A549 (cell line): ENCODE measurements around the gene ANKRD30A.

Experiments used
- CBX8 ChIP-seq: fragments of 200-600 bp; sonication (generic); IDR thresholded peaks from 2 replicates; pipeline ENCODE4 v1.6.1; 2016
- HOXB13 ChIP-seq: fragments of 250-450 bp; sonication (Bioruptor Pico); IDR thresholded peaks from 2 replicates; pipeline ENCODE4 v1.5.0; 2020; ENCODE audit warnings: low read depth, mild to moderate bottlenecking, moderate library complexity
- RFX5 ChIP-seq: fragments of 450-650 bp; IDR thresholded peaks from 2 replicates; pipeline ENCODE4 v1.7.1; 2014; ENCODE audit warnings: antibody characterized with exemption, mild to moderate bottlenecking, moderate library complexity
- TF ChIP-seq, protein P1 (sequence below): fragments of >200 bp; sonication (Bioruptor Twin); formaldehyde crosslinking; IDR thresholded peaks from 3 replicates; pipeline ENCODE4 v1.5.1; 2016

DNA sequence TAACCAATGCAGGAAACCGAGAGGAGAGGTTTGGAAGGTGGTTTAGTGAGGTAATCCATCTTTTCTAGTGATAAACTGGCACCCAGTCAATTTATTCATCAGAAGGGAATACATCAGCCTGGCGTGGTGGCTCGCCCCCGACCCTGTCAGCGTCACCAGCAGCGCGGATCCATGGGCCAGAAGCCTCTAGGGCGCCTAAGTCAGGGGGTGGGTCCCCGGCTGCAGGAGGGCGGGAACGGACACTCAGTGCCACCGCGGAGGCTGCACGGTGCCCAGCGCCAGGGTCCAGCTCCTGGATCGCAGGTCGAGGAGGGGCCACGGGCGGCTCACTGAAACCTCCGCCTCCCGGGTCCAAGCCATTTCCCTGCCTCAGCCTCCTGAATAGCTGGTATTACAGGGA lies 866 bp upstream of the ANKRD30A start:
- TF ChIP-seq HOXB13 (CRISPR knock-in tag) (no peak), CBX8 (no peak), RFX5 (no peak)
- TF ChIP-seq, protein P1, sequence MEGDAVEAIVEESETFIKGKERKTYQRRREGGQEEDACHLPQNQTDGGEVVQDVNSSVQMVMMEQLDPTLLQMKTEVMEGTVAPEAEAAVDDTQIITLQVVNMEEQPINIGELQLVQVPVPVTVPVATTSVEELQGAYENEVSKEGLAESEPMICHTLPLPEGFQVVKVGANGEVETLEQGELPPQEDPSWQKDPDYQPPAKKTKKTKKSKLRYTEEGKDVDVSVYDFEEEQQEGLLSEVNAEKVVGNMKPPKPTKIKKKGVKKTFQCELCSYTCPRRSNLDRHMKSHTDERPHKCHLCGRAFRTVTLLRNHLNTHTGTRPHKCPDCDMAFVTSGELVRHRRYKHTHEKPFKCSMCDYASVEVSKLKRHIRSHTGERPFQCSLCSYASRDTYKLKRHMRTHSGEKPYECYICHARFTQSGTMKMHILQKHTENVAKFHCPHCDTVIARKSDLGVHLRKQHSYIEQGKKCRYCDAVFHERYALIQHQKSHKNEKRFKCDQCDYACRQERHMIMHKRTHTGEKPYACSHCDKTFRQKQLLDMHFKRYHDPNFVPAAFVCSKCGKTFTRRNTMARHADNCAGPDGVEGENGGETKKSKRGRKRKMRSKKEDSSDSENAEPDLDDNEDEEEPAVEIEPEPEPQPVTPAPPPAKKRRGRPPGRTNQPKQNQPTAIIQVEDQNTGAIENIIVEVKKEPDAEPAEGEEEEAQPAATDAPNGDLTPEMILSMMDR, result no peak
